HL-60 (cell line): ENCODE results near the gene KRTAP10-8.
"Not testable (repeated sequence)": the region's sequence is repeated elsewhere in the genome, so short reads cannot be mapped to it uniquely, and the experiment has no call there.

Experiments used
- DNase-seq, 2 experiments: peaks; one replicate each; pipeline ENCODE4 v3.0.0-alpha.2; 2010 to 2020; ENCODE audit warnings: low read depth in 1 of 2, low spot score in 1 of 2
- H3K27ac ChIP-seq: fragments of 250-450 bp; sonication (Bioruptor Pico); replicated peaks from 2 replicates; pipeline ENCODE4 v1.5.1; 2020; ENCODE audit warnings: mild to moderate bottlenecking, moderate library complexity
- H3K27me3 ChIP-seq: fragments of 250-450 bp; sonication (Bioruptor Pico); 2 replicates; pipeline ENCODE4 v1.5.1; 2021; ENCODE audit warnings: mild to moderate bottlenecking, moderate library complexity; ENCODE audit not compliant: insufficient read depth, poor library complexity, severe bottlenecking
- H3K4me3 ChIP-seq: replicated peaks from 2 replicates; pipeline ENCODE4 v1.5.1; 2011; ENCODE audit warnings: mild to moderate bottlenecking, control low read depth, low read length; ENCODE audit not compliant: insufficient read depth
- GABPA ChIP-seq: IDR thresholded peaks from 2 replicates; pipeline ENCODE4 v1.6.1; 2012; ENCODE audit warnings: low read depth
- POLR2AphosphoS5 ChIP-seq: IDR thresholded peaks from 2 replicates; pipeline ENCODE4 v1.6.1; 2012; ENCODE audit warnings: low read depth
- SPI1 ChIP-seq: IDR thresholded peaks from 2 replicates; pipeline ENCODE4 v1.6.1; 2012; ENCODE audit warnings: low read depth, mild to moderate bottlenecking, borderline replicate concordance
- TF ChIP-seq, protein P1 (sequence below): IDR thresholded peaks from one replicate; pipeline ENCODE4 v1.5.1; 2011; ENCODE audit warnings: low read length, control low read depth, inconsistent platforms; ENCODE audit not compliant: insufficient read depth
- TF ChIP-seq, protein P2 (sequence below): IDR thresholded peaks from 2 replicates; pipeline ENCODE4 v1.6.1; 2012; ENCODE audit warnings: low read depth; ENCODE audit not compliant: insufficient replicate concordance

KRTAP10-8 gene

GRCh38 chr21:44573630-44574456, 38.0 kb upstream of the KRTAP10-8 start, which contains the start of gene KRTAP10-4:
Gene KRTAP10-4, plus strand, starts transcription at chr21:44573729. Its CDS starts 30 bp downstream, at chr21:44573759.
- not testable (repeated sequence) for H3K27me3 ChIP-seq, H3K4me3 ChIP-seq, DNase-seq, H3K27ac ChIP-seq

DNA sequence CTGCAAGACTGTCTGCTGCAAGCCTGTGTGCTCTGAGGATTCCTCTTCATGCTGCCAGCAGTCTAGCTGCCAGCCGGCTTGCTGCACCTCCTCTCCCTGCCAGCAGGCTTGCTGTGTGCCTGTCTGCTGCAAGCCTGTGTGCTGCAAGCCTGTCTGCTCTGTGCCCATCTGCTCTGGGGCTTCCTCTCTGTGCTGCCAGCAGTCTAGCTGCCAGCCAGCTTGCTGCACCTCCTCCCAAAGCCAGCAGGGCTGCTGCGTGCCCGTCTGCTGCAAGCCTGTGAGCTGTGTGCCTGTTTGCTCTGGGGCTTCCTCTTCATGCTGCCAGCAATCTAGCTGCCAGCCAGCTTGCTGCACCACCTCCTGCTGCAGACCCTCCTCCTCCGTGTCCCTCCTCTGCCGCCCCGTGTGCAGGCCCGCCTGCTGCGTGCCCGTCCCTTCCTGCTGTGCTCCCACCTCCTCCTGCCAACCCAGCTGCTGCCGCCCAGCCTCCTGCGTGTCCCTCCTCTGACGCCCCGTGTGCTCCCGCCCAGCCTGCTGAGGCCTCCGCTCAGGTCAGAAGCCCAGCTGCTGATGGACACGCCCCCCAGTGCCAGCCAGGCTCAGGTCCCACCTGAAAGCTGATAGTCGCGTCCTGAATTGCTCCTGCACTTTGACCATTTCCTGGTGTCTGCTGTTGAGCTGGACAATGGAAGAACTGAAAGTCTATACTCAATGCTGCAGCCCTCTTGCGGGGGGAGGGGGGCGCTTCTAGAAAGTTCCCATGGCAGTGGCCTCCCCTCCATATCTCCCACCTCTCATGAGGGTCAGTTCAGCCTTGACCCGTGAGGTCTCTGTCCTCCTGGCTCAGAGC, 37.2 kb upstream of the KRTAP10-8 start:
- H3K4me3 ChIP-seq, result no peak overlapping the region
- H3K27ac ChIP-seq, result no peak overlapping the region
- H3K27me3 ChIP-seq, result no peaks in the 10 kb centered on the region
- TF ChIP-seq, protein P1, sequence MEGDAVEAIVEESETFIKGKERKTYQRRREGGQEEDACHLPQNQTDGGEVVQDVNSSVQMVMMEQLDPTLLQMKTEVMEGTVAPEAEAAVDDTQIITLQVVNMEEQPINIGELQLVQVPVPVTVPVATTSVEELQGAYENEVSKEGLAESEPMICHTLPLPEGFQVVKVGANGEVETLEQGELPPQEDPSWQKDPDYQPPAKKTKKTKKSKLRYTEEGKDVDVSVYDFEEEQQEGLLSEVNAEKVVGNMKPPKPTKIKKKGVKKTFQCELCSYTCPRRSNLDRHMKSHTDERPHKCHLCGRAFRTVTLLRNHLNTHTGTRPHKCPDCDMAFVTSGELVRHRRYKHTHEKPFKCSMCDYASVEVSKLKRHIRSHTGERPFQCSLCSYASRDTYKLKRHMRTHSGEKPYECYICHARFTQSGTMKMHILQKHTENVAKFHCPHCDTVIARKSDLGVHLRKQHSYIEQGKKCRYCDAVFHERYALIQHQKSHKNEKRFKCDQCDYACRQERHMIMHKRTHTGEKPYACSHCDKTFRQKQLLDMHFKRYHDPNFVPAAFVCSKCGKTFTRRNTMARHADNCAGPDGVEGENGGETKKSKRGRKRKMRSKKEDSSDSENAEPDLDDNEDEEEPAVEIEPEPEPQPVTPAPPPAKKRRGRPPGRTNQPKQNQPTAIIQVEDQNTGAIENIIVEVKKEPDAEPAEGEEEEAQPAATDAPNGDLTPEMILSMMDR, result no peak
- TF ChIP-seq POLR2AphosphoS5 (no peak), SPI1 (no peak), GABPA (no peak)
- TF ChIP-seq, protein P2, sequence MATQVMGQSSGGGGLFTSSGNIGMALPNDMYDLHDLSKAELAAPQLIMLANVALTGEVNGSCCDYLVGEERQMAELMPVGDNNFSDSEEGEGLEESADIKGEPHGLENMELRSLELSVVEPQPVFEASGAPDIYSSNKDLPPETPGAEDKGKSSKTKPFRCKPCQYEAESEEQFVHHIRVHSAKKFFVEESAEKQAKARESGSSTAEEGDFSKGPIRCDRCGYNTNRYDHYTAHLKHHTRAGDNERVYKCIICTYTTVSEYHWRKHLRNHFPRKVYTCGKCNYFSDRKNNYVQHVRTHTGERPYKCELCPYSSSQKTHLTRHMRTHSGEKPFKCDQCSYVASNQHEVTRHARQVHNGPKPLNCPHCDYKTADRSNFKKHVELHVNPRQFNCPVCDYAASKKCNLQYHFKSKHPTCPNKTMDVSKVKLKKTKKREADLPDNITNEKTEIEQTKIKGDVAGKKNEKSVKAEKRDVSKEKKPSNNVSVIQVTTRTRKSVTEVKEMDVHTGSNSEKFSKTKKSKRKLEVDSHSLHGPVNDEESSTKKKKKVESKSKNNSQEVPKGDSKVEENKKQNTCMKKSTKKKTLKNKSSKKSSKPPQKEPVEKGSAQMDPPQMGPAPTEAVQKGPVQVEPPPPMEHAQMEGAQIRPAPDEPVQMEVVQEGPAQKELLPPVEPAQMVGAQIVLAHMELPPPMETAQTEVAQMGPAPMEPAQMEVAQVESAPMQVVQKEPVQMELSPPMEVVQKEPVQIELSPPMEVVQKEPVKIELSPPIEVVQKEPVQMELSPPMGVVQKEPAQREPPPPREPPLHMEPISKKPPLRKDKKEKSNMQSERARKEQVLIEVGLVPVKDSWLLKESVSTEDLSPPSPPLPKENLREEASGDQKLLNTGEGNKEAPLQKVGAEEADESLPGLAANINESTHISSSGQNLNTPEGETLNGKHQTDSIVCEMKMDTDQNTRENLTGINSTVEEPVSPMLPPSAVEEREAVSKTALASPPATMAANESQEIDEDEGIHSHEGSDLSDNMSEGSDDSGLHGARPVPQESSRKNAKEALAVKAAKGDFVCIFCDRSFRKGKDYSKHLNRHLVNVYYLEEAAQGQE, result no peak
- DNase-seq, result no peak

- DNase-seq, result no peak
- Histone ChIP-seq H3K27me3 (no peaks in the 10 kb centered on the region), H3K27ac (no peak overlapping the region), H3K4me3 (no peak overlapping the region)
- TF ChIP-seq, protein P1, result no peak
- TF ChIP-seq POLR2AphosphoS5, result no peak
- TF ChIP-seq, protein P2, result no peak
- TF ChIP-seq GABPA, result no peak
- no peak for TF ChIP-seq SPI1
Observed at GRCh38 chr21:44575307-44576024, 36.4 kb upstream of the KRTAP10-8 start.
